ENCODE data around the gene CEP112. TPM values are rescaled to one million over a fixed set of nuclear protein-coding genes. Genes with fewer than 3 reads are reported as not detected.

Gene CEP112
- polyA plus RNA-seq, 1 experiment = 5.7 TPM

GRCh38 chr17:65670667-65671371 is 521.1 kb downstream of the CEP112 start:
- ChIA-PET CTCF (no interaction called here), POLR2A (no interaction called here)
- no peak for DNase-seq (ENCODE audit: low read depth, low spot score)
- Histone ChIP-seq H3K4me3 (ENCODE audit: low read depth, low read length) (no peak overlapping the region), H3K9me3 (ENCODE audit: control insufficient read depth, insufficient read depth, low read length) (no peaks in the 10 kb centered on the region), H3K27ac (ENCODE audit: low read depth, low read length) (no peak overlapping the region), H3K27me3 (ENCODE audit: control insufficient read depth, insufficient read depth, low read length) (no peaks in the 10 kb centered on the region)
- TF ChIP-seq CTCF (IDR thresholded peaks at IDR 0.05; ENCODE audit: low read depth, low read length) = no peak

DNA sequence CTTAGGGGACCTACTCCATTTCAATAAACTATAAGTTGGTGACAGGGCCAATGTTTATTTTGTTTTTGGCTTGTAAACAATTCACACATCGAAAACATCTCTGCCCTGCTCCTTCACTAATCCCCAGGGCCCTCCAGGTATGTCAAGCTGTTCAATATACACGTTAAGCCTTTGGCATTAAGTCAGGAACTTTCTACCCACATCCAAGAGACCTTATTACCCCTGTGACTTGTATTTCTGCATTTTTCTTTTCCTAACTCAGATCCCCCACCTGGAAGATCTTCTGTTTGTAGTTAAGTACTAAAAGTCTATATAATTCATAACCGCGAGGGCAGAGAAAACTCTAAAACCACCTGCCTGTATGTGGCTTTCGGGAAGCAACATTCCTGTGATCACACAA is 523.7 kb downstream of the CEP112 start:
- H3K4me3 ChIP-seq (ENCODE audit: low read depth, low read length) = no peak overlapping the region
- CTCF ChIA-PET = no interaction called here
- no peak overlapping the region for H3K27ac ChIP-seq (ENCODE audit: low read depth, low read length)
- H3K9me3 ChIP-seq (ENCODE audit: control insufficient read depth, insufficient read depth, low read length) = no peaks in the 10 kb centered on the region
- DNase-seq (ENCODE audit: low read depth, low spot score) = no peak
- POLR2A ChIA-PET = no interaction called here
- no peaks in the 10 kb centered on the region for H3K27me3 ChIP-seq (ENCODE audit: control insufficient read depth, insufficient read depth, low read length)
- TF ChIP-seq CTCF (IDR thresholded peaks at IDR 0.05; ENCODE audit: low read depth, low read length) = no peak

GRCh38 chr17:65667656-65668055 is 524.3 kb downstream of the CEP112 start:
- no peaks in the 10 kb centered on the region for H3K27me3 ChIP-seq (ENCODE audit: control insufficient read depth, insufficient read depth, low read length)
- CTCF ChIA-PET = no interaction called here

DNA sequence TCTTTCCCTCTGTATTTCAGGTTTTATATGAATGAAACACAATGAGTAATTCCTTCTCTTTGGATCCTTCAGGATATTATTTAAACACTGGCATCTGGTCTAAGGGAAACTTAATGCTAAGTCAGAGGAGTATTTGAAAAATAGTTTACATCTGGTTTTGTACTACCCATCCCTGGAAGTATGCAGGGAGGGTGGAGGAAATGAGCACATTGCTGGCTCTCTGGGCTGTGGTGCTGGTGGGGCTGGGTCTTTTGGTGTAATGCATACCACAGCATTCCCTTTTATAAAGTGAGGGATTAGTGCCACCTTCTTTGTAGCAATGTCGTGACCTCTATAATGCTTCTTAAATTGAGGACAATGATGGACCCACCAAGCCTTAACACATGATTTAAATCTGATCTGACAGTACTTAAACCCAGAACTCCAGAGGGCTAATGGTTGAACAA is 525.0 kb downstream of the CEP112 start:
- H3K27ac ChIP-seq (ENCODE audit: low read depth, low read length) = no peak overlapping the region
- H3K27me3 ChIP-seq (ENCODE audit: control insufficient read depth, insufficient read depth, low read length) = no peaks in the 10 kb centered on the region
- ChIA-PET POLR2A (no interaction called here), CTCF (no interaction called here)
- no peaks in the 10 kb centered on the region for H3K9me3 ChIP-seq (ENCODE audit: control insufficient read depth, insufficient read depth, low read length)
- DNase-seq (ENCODE audit: low read depth, low spot score) = no peak
- TF ChIP-seq CTCF (IDR thresholded peaks at IDR 0.05; ENCODE audit: low read depth, low read length) = no peak
- H3K4me3 ChIP-seq (ENCODE audit: low read depth, low read length) = no peak overlapping the region

More at GRCh38 chr17:65667656-65668055, 524.3 kb downstream of the CEP112 start:
- no peak for DNase-seq (ENCODE audit: low read depth, low spot score)
- Histone ChIP-seq H3K4me3 (ENCODE audit: low read depth, low read length) (no peak overlapping the region), H3K27ac (ENCODE audit: low read depth, low read length) (no peak overlapping the region), H3K9me3 (ENCODE audit: control insufficient read depth, insufficient read depth, low read length) (no peaks in the 10 kb centered on the region)
- no peak for TF ChIP-seq CTCF (IDR thresholded peaks at IDR 0.05; ENCODE audit: low read depth, low read length)
- POLR2A ChIA-PET = no interaction called here

GRCh38 chr17:65665966-65666365 is 526.0 kb downstream of the CEP112 start:
- H3K27ac ChIP-seq (ENCODE audit: low read depth, low read length) = no peak overlapping the region
- CTCF ChIA-PET = no interaction called here
- no peak for TF ChIP-seq CTCF (IDR thresholded peaks at IDR 0.05; ENCODE audit: low read depth, low read length)
- no peaks in the 10 kb centered on the region for H3K9me3 ChIP-seq (ENCODE audit: control insufficient read depth, insufficient read depth, low read length)
- H3K27me3 ChIP-seq (ENCODE audit: control insufficient read depth, insufficient read depth, low read length) = no peaks in the 10 kb centered on the region
- POLR2A ChIA-PET = no interaction called here
- DNase-seq (ENCODE audit: low read depth, low spot score) = no peak
- no peak overlapping the region for H3K4me3 ChIP-seq (ENCODE audit: low read depth, low read length)

Data from AG04450 (cell line).